ENCODE measurements around the gene MRPL10.

GRCh38 chr17:47856830-47857229 is 25.5 kb upstream of the MRPL10 start:
- TF ChIP-seq CTCF (IDR thresholded peaks at IDR 0.05; ENCODE audit: low read length) (no peak), EZH2 (optimal IDR thresholded peaks at IDR 0.05; ENCODE audit: low read depth, low read length) (no peak)

Data from MM.1S (cell line).